Left lung (tissue), 10 donors: Measurements from ENCODE around the gene FBXL3. TPM values are rescaled to one million over a fixed set of nuclear protein-coding genes. Genes with fewer than 3 reads are reported as not detected.
A peak's percentile ranks its signal among the peaks of the same experiment; 100 is the strongest.
"Not testable (repeated sequence)": the region's sequence is repeated elsewhere in the genome, so short reads cannot be mapped to it uniquely, and the experiment has no call there.

Experiments
- ATAC-seq: fragments of 200-7000 bp; cut with Tn5 transposase; one replicate; pipeline ENCODE4 v1.9.1; 2020; ENCODE audit warnings: moderate library complexity
- DNase-seq, 4 donors: peaks; one replicate each; pipeline ENCODE4 v3.0.0-alpha.2; 2013 to 2020
- H3K27ac ChIP-seq, 2 donors: fragments of 200-600 bp; sonication (generic) in 1 of 2; one replicate each; pipeline versions ENCODE4 v1.5.0 to v1.8.0; 2020 to 2021
- H3K27me3 ChIP-seq, 2 donors: fragments of 200-600 bp; sonication (generic) in 1 of 2; one replicate each; pipeline versions ENCODE4 v1.5.0 to v1.8.0; 2020 to 2021
- H3K36me3 ChIP-seq, 2 donors: fragments of 200-600 bp; sonication (generic) in 1 of 2; one replicate each; pipeline versions ENCODE4 v1.5.0 to v1.8.0; 2020 to 2021
- H3K4me1 ChIP-seq, 2 donors: fragments of 200-600 bp; one replicate each; pipeline ENCODE4 v1.8.0; 2021
- H3K4me3 ChIP-seq, 2 donors: fragments of 200-600 bp; sonication (generic) in 1 of 2; one replicate each; pipeline versions ENCODE4 v1.5.0 to v1.8.0; 2020 to 2021; ENCODE audit warnings: mild to moderate bottlenecking in 1 of 2
- H3K9me3 ChIP-seq, 2 donors: fragments of 200-600 bp; sonication (generic) in 1 of 2; one replicate each; pipeline versions ENCODE4 v1.5.0 to v1.8.0; 2020 to 2021
- intact Hi-C, 2 donors: fragments of 100-400 bp; cut with DNase I; formaldehyde crosslinking; loops; one replicate each; pipeline versions ENCODE4 v1.11.2 to v1.14.2; 2022
- polyA plus RNA-seq, 6 donors: library from polyadenylated mRNA; unstranded; fragments of 120-200 nt; gene quantifications; one replicate each; pipeline ENCODE4 v1.2.1, GENCODE V29; 2013; ENCODE audit not compliant: insufficient read length in 6 of 6
- total RNA-seq, 2 donors: library from RNA; stranded (reverse); fragmentation: NEBNext Ultra II Directional; extraction: Animal tissue kit (Norgen Biotek cat#: 25700); gene quantifications; one replicate each; pipeline ENCODE4 v1.2.1, GENCODE V29; 2021
- TF ChIP-seq, protein P1 (sequence below), 2 donors: fragments of 200-600 bp; sonication (generic) in 1 of 2; IDR thresholded peaks; one replicate each; pipeline versions ENCODE4 v1.5.0 to v1.8.0; 2021; ENCODE audit warnings: antibody characterized with exemption in 2 of 2
- donor health status: DM: no; HTN: yes; CAD: no.
- donor health status: DM: no; HTN: no; CAD: no.

Gene FBXL3
- total and polyA plus RNA-seq, 8 donors, result 38.8 to 69.2 (median 61.0) TPM

DNA sequence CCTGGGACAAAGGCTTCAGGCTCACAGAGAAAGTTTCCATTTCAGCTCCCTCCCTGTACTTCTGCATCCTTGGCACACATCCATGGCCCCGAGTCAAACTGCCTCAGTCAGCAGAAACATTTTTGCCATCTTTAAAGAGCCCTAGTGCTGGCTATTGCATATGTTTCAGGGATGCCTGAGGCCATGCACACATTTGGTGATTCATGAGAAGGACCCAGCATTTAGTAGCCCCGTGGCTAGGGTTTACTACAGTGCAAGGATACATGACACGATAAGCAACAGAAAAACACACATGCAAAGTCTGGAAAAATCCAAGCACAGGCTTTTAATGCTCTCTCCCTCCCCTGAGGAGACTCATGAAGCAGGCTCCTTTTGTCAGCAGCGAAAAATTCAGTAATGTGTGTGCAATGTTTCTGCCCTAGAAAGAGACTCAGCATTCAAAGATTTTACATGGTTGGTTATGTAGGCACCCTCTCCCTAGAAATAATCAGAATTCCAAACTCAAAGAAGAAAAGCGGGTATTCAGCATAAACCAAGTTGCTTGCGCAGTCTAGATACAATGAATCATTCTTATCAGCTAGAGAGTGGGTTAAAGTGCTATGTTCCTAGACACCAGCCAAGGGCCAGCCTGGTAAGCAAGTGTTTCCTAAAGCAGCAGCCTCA is 61.1 kb downstream of the FBXL3 start:
- intact Hi-C loops, result no loop called here
- ATAC-seq, result peak; percentile 65
- H3K4me3 ChIP-seq, result no peak overlapping the region
- no peaks in the 10 kb centered on the region for H3K27me3 ChIP-seq
- H3K4me1 ChIP-seq, result no peaks in the 10 kb centered on the region
- no peaks in the 10 kb centered on the region for H3K36me3 ChIP-seq
- TF ChIP-seq, protein P1, sequence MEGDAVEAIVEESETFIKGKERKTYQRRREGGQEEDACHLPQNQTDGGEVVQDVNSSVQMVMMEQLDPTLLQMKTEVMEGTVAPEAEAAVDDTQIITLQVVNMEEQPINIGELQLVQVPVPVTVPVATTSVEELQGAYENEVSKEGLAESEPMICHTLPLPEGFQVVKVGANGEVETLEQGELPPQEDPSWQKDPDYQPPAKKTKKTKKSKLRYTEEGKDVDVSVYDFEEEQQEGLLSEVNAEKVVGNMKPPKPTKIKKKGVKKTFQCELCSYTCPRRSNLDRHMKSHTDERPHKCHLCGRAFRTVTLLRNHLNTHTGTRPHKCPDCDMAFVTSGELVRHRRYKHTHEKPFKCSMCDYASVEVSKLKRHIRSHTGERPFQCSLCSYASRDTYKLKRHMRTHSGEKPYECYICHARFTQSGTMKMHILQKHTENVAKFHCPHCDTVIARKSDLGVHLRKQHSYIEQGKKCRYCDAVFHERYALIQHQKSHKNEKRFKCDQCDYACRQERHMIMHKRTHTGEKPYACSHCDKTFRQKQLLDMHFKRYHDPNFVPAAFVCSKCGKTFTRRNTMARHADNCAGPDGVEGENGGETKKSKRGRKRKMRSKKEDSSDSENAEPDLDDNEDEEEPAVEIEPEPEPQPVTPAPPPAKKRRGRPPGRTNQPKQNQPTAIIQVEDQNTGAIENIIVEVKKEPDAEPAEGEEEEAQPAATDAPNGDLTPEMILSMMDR (IDR thresholded peaks at IDR 0.05), result no peak
- DNase-seq, result peak in 3 of 4 donors; percentile 50 to 78 (median 61)
- peaks cover 0 to under 1% of the 10 kb centered on the region in 2 donors for H3K9me3 ChIP-seq
- no peak overlapping the region for H3K27ac ChIP-seq

DNA sequence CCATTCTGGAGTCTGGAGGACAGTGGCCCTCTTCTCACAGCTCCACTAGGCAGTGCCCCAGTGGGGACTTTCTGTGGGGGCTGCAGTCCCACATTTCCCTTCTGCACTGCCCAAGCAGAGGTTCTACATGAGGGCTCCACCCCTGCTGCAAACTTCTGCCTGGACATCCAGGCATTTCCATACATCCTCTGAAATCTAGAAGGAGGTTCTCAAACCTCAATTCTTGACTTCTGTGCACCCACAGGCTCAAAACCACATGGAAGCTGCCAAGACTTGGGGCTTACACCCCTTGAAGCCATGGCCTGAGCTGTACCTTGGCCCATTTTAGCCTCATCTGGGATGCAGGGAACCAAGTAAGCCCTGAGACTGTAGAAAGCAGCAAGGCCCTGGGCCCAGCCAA is 67.2 kb downstream of the FBXL3 start:
- H3K9me3 ChIP-seq, result peaks cover 0 to 17% of the 10 kb centered on the region in 2 donors
- H3K4me1 ChIP-seq, ATAC-seq, H3K27ac ChIP-seq, H3K36me3 ChIP-seq, intact Hi-C loops, H3K27me3 ChIP-seq, H3K4me3 ChIP-seq, DNase-seq: not testable (repeated sequence)

DNA sequence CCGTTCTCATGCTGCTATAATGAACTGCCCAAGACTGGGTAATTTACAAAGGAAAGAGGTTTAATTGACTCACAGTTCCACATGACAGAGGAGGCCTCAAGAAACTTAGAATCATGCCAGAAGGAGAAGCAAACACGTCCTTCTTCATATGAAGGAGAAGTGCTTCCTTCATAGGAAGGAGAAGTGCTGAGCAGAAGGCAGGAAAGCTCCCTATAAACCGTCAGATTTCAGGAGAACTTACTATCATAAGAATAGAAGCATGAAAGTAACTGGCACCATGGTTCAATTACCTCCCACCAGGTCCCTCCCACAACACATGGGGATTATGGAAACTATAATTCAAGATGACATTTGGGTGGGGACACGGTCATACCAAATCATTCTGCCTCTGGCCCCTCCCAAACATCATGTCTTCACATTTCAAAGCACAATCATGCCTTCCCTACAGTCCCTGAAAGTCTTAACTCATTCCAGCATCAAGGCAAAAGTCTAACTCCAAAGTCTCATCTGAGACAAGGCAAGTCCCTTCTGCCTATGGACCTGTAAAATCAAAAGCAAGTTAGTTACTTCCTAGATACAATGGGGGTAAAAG is 68.0 kb downstream of the FBXL3 start:
- no peaks in the 10 kb centered on the region for H3K36me3 ChIP-seq
- intact Hi-C loops, result no loop called here
- no peaks in the 10 kb centered on the region for H3K27me3 ChIP-seq
- DNase-seq (no peak), ATAC-seq (no peak)
- no peak overlapping the region for H3K4me3 ChIP-seq
- no peaks in the 10 kb centered on the region for H3K4me1 ChIP-seq
- TF ChIP-seq, protein P1 (IDR thresholded peaks at IDR 0.05), result no peak
- peaks cover 0 to 17% of the 10 kb centered on the region in 2 donors for H3K9me3 ChIP-seq
- no peak overlapping the region for H3K27ac ChIP-seq

DNA sequence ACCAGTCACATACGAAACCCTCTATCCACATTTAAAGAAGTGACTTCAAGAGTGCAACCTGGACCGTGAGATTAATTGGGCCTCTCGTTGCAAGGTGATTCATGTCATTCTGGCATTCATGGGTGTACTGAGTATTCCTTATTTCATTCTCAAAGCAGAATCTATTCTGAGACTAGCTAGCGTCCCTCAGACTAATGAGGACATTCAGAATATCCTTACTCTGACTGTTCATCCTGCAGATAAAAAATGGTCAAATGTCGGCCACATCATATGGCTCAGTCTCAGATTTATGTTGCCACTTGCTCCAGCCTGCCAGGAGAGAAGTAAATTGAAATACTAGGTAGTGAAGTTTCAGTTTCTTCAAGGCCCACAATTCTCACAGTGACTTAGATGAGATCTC is 71.3 kb downstream of the FBXL3 start:
- Histone ChIP-seq H3K9me3 (peaks cover 0 to 15% of the 10 kb centered on the region in 2 donors), H3K4me3 (no peak overlapping the region), H3K36me3 (no peaks in the 10 kb centered on the region), H3K27ac (no peak overlapping the region), H3K27me3 (no peaks in the 10 kb centered on the region), H3K4me1 (no peaks in the 10 kb centered on the region)
- intact Hi-C loops, result no loop called here
- no peak for ATAC-seq
- no peak for DNase-seq
- TF ChIP-seq, protein P1 (IDR thresholded peaks at IDR 0.05), result no peak

Other genes with a start within 250 kb of the FBXL3 start
- gene KCTD12, start 140.8 kb downstream of the FBXL3 start, total RNA-seq, result 100 to 1,000 TPM; 153 to 193 TPM
- 100 to 1,000 TPM; 154 to 234 (median 185) TPM for gene KCTD12, start 140.8 kb downstream of the FBXL3 start, polyA plus RNA-seq
- gene ACOD1, start 78.6 kb downstream of the FBXL3 start, total RNA-seq, result 1 to 10 TPM in 1 of 2 donors, not detected in 1; 1.6 TPM
- not detected for gene ACOD1, start 78.6 kb downstream of the FBXL3 start, polyA plus RNA-seq
- gene CLN5, start 35.1 kb downstream of the FBXL3 start, total RNA-seq, result 10 to 100 TPM; 34.7 to 43.4 TPM
- gene CLN5, start 35.1 kb downstream of the FBXL3 start, polyA plus RNA-seq, result 10 to 100 TPM; 34.0 to 43.1 (median 40.4) TPM